Pons (tissue), 1 donor: ENCODE results near the gene ESF1.

Experiments used
- DNase-seq: peaks from one replicate; pipeline ENCODE4 v3.0.0-alpha.2; 2016; ENCODE audit warnings: low spot score

ESF1 gene

GRCh38 chr20:13678944-13679343, 105.8 kb downstream of the ESF1 start:
- DNase-seq, result no peak

DNA sequence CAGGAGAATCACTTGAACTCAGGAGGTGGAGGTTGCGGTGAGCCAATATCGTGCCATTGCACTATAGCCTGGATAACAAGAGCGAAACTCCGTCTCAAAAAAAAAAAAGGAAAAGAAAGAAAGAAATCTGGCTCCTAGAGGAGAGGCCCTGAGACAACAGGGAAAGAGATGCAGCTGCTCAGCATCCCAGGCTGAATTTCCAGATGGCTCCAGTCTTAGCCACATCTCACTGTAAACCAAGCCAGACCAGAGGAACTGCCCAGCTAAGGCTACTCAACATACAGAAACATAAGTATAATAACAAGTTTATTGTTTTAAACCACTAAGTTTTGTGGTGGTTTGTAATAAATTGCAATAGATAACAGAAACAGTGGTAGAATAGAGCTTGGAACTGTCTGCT, 107.5 kb downstream of the ESF1 start:
- no peak for DNase-seq

- no peak for DNase-seq
Observed at GRCh38 chr20:13676682-13677081, 108.0 kb downstream of the ESF1 start.

DNA sequence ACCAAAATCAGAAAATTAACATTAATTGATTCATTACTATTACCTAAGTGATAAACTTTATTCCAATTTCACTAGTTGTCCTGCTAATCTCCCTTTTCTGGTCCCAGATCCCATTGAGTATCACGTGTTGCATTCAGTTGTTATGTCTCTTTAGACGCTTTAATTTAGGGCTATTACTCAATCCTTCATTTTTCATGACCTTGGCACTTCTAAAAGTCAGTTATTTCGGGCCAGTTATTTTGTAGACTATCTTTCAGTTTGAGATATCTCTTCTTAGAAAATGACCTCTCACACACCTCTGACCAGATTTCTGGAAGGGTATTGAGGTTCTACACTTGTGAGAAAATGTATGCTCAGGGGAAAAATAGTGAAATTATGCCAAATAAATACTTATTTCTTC, 112.0 kb downstream of the ESF1 start:
- no peak for DNase-seq

- DNase-seq, result no peak
Observed at GRCh38 chr20:13671916-13672378, 112.8 kb downstream of the ESF1 start.

DNA sequence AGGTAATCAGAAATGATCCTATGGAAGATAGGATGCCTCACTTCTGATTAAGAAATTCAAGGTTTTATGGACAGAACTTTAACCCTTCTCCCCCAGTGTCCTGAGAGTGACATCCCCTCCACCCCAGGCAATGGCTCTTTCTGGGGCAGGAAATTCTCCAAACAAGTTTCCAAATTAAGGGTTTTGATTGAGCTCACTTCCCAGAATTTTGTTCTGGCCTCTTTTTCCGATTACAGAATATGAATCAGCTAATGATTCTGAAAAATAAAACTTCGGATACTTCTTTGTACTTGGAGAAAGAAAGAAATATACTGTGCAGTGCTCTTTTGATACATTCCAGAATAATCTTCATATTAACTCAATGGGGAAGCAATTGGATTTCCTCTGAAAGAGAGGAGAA, 113.2 kb downstream of the ESF1 start:
- no peak for DNase-seq

DNA sequence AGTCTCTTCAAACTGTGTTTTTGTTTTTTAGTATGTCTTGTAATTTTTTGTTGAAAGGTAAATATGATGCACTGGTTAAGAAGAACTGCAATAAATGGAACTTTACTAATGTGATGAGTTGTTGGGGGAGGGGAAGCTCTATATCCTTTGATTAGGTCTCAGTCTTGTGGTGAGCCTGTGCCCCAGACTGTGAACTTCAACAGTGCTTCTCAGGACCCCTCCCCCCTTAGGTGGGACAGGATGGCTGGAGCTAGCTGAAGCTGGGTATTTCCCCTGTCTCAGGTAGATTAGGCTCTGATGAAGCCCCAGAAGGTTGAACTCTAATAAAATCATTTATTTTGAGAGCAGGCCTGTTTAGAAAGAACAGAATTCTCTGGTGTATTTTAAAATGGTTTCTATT, 114.6 kb downstream of the ESF1 start:
- no peak for DNase-seq

GRCh38 chr20:13665709-13666395, 118.9 kb downstream of the ESF1 start:
- DNase-seq, result no peak
